Kidney capillary endothelial cell (primary cell): ENCODE data around the gene GNAL.
"Not testable (repeated sequence)": the region's sequence is repeated elsewhere in the genome, so short reads cannot be mapped to it uniquely, and the experiment has no call there.

ENCODE experiments used
- DNase-seq: peaks from one replicate; pipeline ENCODE4 v3.0.0-alpha.2; 2018; ENCODE audit warnings: low spot score

GNAL gene

DNA sequence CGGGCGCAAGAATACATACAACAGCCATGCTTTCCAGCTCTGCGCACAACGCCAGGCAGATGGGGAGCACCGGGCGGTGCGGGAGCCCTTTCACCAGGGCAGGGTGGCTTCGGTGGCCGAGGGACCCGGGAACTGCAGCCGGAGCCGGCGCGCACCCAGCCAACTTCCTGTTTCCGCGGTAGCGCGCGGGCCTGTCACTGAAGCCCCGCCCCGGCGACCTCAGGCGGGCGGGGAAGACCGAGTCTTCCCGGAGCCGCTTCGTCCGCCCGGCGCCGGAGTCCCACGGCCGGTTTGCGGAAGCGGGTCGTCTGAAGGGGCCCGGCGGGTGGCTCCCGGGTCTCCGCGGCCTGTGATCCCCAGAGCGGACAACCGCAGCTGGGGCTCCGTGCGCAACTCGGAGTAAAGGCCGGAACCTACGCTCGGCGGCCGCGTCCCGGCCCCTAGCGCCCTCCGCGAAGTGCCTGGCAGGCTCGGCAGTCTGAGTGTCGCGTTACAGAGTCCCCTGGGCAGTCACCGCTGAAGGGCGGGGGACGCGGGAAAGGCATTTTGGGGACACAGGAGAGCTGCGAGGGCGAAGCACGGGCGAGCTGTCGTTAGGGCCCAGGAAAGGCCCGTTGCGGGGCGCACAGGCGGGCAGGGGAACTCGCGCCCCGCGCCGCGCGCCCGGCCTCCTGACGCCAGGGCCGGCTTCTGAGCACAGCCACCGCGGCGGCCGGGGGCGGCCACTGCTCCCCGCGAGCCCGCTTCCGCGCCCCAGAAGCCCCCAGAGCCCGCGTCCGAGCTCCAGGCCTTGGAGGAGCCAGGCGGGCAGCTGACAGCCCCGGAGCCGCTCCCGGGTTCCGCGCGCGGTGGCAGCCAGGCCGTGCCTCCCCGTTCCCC is 219.4 kb downstream of the GNAL start, which contains the start of gene MPPE1:
Gene MPPE1 (minus strand): TSS at position 136 of the 879 bp plus-strand sequence. CDS start 11,053 bp downstream, outside the sequence.
- DNase-seq, result peak; percentile 77

DNA sequence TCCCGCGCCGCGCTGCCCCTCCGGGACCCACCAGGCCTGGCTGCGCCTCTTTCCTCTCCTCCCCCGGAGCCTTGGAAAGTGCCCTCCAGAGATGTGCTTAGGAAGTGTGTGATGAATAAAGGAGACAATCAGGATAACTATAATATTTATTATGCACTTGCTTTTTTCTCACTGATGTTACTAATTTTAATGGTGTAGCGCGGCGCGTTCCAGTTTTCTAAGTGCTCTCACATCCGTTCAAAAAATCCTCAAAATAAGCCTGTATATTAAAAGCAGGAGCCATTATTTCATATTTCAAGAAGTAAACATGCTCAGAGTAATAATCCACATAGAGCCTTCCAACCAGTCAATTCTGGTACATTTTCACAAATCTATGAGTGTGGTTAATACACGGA is 220.0 kb downstream of the GNAL start:
- DNase-seq, result peak; percentile 18

- DNase-seq, result peak; percentile 53
These were observed 220.5 kb downstream of the GNAL start for GRCh38 chr18:11909591-11910026.

- not testable (repeated sequence) for DNase-seq
These were observed 227.8 kb downstream of the GNAL start for GRCh38 chr18:11916880-11917279.

- DNase-seq, result not testable (repeated sequence)
These were observed 230.5 kb downstream of the GNAL start for GRCh38 chr18:11919522-11919921.

DNA sequence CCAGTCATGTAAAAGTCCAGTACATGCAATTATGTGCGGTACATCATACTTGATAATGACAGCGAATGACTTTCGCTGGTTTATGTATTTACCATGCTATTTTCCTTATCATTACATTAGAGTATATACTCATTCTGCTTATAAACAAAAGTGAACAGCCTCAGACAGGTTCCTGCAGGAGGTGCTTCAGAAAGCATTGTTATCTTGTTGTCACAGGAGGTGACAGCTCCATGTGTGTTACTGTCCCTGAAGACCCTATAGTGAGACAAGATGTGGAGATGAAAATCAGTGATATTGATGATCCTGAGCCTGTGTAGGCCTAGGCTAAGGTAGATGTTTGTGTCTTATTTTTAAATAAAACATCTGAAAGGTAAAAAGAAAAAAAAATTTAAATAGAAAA is 234.4 kb downstream of the GNAL start:
- DNase-seq, result no peak

GRCh38 chr18:11925800-11926481 is 236.9 kb downstream of the GNAL start:
- DNase-seq, result no peak

GRCh38 chr18:11927497-11927896 is 238.4 kb downstream of the GNAL start:
- DNase-seq, result no peak

DNA sequence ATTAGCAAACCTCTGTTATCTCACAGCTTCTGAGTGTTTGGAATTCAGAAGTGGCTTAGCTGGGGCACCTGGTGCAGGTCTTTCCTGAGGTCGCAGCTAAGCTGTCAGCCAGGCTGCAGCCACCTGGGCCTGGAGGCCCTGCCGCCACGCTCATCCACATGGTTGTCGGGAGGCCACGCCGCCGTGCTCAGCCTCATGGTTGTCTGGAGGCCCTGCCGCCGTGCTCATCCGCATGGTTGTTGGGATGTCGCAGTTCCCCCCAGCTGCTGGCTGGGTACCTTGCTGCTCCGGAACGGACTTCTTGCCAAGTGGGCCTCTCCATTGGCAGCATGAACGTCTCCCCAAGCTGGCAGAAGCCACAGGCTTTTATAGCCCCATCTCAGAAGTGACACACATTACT is 243.3 kb downstream of the GNAL start:
- no peak for DNase-seq
